ENCODE results near the gene HCFC1R1. TPM values are rescaled to one million over a fixed set of nuclear protein-coding genes. Genes with fewer than 3 reads are reported as not detected.
A peak's percentile ranks its signal among the peaks of the same experiment; 100 is the strongest.

Gene HCFC1R1
- total RNA-seq, 6 experiments from 2014 or later, result 54.6 to 90.3 (median 83.2) TPM

GRCh38 chr16:2982402-2982801, 41.3 kb downstream of the HCFC1R1 start:
- DNase-seq, result no peak
- Mint-ChIP-seq H3K36me3 (ENCODE audit: low read depth) (no peaks in the 10 kb centered on the region), H3K4me3 (no peak overlapping the region), H3K4me1 (ENCODE audit: low read depth) (peaks cover 24% of the 10 kb centered on the region), H3K27ac (no peak overlapping the region), H3K9me3 (no peaks in the 10 kb centered on the region), H3K27me3 (ENCODE audit: insufficient read depth) (peaks cover 12% of the 10 kb centered on the region)
- TF ChIP-seq CTCF (IDR thresholded peaks at IDR 0.05), result no peak

GRCh38 chr16:2981899-2982250, 41.9 kb downstream of the HCFC1R1 start:
- TF ChIP-seq CTCF (IDR thresholded peaks at IDR 0.05), result no peak
- DNase-seq, result no peak
- no peaks in the 10 kb centered on the region for H3K9me3 Mint-ChIP-seq
- H3K27me3 Mint-ChIP-seq (ENCODE audit: insufficient read depth), result peaks cover 11% of the 10 kb centered on the region
- H3K36me3 Mint-ChIP-seq (ENCODE audit: low read depth), result no peaks in the 10 kb centered on the region
- peak overlapping the region; percentile 73 for H3K4me3 Mint-ChIP-seq
- peak overlapping the region; percentile 59 for H3K27ac Mint-ChIP-seq
- peaks cover 24% of the 10 kb centered on the region for H3K4me1 Mint-ChIP-seq (ENCODE audit: low read depth)

GRCh38 chr16:2981177-2981898, 42.4 kb downstream of the HCFC1R1 start:
- TF ChIP-seq CTCF (IDR thresholded peaks at IDR 0.05), result no peak
- no peaks in the 10 kb centered on the region for H3K36me3 Mint-ChIP-seq (ENCODE audit: low read depth)
- peak overlapping the region; percentile 83 for H3K4me3 Mint-ChIP-seq
- H3K27me3 Mint-ChIP-seq (ENCODE audit: insufficient read depth), result peaks cover 7% of the 10 kb centered on the region
- peak overlapping the region; percentile 73 for H3K27ac Mint-ChIP-seq
- H3K9me3 Mint-ChIP-seq, result no peaks in the 10 kb centered on the region
- DNase-seq, result no peak
- H3K4me1 Mint-ChIP-seq (ENCODE audit: low read depth), result peaks cover 24% of the 10 kb centered on the region

- no peaks in the 10 kb centered on the region for H3K9me3 Mint-ChIP-seq
- peak; percentile 67 for DNase-seq
- H3K36me3 Mint-ChIP-seq (ENCODE audit: low read depth), result no peaks in the 10 kb centered on the region
- H3K27ac Mint-ChIP-seq, result peak within 1 kb of the TSS; percentile 73
- H3K4me1 Mint-ChIP-seq (ENCODE audit: low read depth), result peaks cover 24% of the 10 kb centered on the region
- H3K27me3 Mint-ChIP-seq (ENCODE audit: insufficient read depth), result peaks cover 5% of the 10 kb centered on the region; the same call in 1 of the 2 replicates
- H3K4me3 Mint-ChIP-seq, result peak within 1 kb of the TSS; percentile 88
- TF ChIP-seq CTCF (IDR thresholded peaks at IDR 0.05), result no peak
These were observed 43.2 kb downstream of the HCFC1R1 start, which contains the start of gene PKMYT1 for GRCh38 chr16:2980227-2981176. TSS of gene PKMYT1 (minus strand) at chr16:2980446. CDS start at chr16:2979657, 789 bp downstream.

- DNase-seq, result no peak
- Mint-ChIP-seq H3K27me3 (ENCODE audit: insufficient read depth) (peaks cover 3% of the 10 kb centered on the region; the same call in 1 of the 2 replicates), H3K27ac (peak overlapping the region; percentile 66), H3K4me1 (ENCODE audit: low read depth) (peaks cover 24% of the 10 kb centered on the region), H3K9me3 (no peaks in the 10 kb centered on the region), H3K36me3 (ENCODE audit: low read depth) (no peaks in the 10 kb centered on the region), H3K4me3 (peak overlapping the region; percentile 88)
- TF ChIP-seq CTCF (IDR thresholded peaks at IDR 0.05), result no peak
These were observed 44.0 kb downstream of the HCFC1R1 start for GRCh38 chr16:2979669-2980226.
